ENCODE results near the gene GORAB.

- TF ChIP-seq, protein P1, sequence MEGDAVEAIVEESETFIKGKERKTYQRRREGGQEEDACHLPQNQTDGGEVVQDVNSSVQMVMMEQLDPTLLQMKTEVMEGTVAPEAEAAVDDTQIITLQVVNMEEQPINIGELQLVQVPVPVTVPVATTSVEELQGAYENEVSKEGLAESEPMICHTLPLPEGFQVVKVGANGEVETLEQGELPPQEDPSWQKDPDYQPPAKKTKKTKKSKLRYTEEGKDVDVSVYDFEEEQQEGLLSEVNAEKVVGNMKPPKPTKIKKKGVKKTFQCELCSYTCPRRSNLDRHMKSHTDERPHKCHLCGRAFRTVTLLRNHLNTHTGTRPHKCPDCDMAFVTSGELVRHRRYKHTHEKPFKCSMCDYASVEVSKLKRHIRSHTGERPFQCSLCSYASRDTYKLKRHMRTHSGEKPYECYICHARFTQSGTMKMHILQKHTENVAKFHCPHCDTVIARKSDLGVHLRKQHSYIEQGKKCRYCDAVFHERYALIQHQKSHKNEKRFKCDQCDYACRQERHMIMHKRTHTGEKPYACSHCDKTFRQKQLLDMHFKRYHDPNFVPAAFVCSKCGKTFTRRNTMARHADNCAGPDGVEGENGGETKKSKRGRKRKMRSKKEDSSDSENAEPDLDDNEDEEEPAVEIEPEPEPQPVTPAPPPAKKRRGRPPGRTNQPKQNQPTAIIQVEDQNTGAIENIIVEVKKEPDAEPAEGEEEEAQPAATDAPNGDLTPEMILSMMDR (optimal IDR thresholded peaks at IDR 0.05 in 1 of 3, IDR thresholded peaks at IDR 0.05 in 1 of 3, conservative IDR thresholded peaks at IDR 0.05 in 1 of 3; ENCODE audit: extremely low read depth in 1 of 3, insufficient read depth in 2 of 3, low read length in 3 of 3), result no peak
- no peak for TF ChIP-seq EZH2 (IDR thresholded peaks at IDR 0.05; ENCODE audit: low read length)
Measured at GRCh38 chr1:170498876-170499275, 33.1 kb upstream of the GORAB start.

Data from keratinocyte (primary cell).